ENCODE data around the gene C10orf71.

DNA sequence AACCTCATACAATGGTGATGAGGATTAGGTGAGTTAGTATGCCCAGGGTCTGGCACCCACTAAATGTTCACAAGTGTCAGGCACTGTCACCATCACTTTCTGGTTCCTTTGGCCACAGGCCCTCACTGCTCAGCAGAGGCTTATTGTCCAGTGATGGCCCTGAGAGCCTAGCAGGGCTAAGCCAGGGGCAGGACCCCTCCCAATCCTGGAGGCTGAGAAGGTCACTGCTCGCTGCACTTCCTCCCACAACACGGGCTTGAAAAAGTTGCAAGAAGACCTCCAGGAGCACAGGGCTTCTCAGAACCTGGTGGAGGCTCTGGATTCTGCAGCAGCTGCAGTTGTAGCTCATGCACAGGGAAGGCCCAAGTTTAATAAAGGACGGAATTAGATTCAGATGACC is 48.9 kb downstream of the C10orf71 start:
- TF ChIP-seq, protein P1, sequence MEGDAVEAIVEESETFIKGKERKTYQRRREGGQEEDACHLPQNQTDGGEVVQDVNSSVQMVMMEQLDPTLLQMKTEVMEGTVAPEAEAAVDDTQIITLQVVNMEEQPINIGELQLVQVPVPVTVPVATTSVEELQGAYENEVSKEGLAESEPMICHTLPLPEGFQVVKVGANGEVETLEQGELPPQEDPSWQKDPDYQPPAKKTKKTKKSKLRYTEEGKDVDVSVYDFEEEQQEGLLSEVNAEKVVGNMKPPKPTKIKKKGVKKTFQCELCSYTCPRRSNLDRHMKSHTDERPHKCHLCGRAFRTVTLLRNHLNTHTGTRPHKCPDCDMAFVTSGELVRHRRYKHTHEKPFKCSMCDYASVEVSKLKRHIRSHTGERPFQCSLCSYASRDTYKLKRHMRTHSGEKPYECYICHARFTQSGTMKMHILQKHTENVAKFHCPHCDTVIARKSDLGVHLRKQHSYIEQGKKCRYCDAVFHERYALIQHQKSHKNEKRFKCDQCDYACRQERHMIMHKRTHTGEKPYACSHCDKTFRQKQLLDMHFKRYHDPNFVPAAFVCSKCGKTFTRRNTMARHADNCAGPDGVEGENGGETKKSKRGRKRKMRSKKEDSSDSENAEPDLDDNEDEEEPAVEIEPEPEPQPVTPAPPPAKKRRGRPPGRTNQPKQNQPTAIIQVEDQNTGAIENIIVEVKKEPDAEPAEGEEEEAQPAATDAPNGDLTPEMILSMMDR (IDR thresholded peaks at IDR 0.05; ENCODE audit: low read length), result no peak
- TF ChIP-seq EZH2 (IDR thresholded peaks at IDR 0.05; ENCODE audit: borderline replicate concordance, low read length), result no peak

Data from OCI-LY1 (cell line).